Epithelial cell of esophagus (primary cell): ENCODE data around the gene TPPP3.

Experiments used
- DNase-seq: peaks from one replicate; pipeline ENCODE4 v3.0.0; 2010; ENCODE audit warnings: low read depth
- H3K4me3 ChIP-seq: 2 replicates; pipeline ENCODE4 v1.5.1; 2011; ENCODE audit warnings: mild to moderate bottlenecking, low read length, control low read depth
- CTCF ChIP-seq: IDR thresholded peaks from 2 replicates; pipeline ENCODE4 v1.5.1; 2011; ENCODE audit warnings: low read depth, mild to moderate bottlenecking, low read length, control low read depth, inconsistent platforms; ENCODE audit not compliant: insufficient read depth; ENCODE audit errors: missing control alignments

The TPPP3 gene

GRCh38 chr16:67437513-67437912, 44.2 kb upstream of the TPPP3 start:
- H3K4me3 ChIP-seq: no peak overlapping the region
- no peak for TF ChIP-seq CTCF
- DNase-seq: no peak

GRCh38 chr16:67436640-67437193, 43.4 kb upstream of the TPPP3 start:
- no peak for TF ChIP-seq CTCF
- H3K4me3 ChIP-seq: no peak overlapping the region
- no peak for DNase-seq

- no peak overlapping the region for H3K4me3 ChIP-seq
- DNase-seq: no peak
- no peak for TF ChIP-seq CTCF
Measured at GRCh38 chr16:67435758-67436164, 42.5 kb upstream of the TPPP3 start.

GRCh38 chr16:67433131-67433719, 39.9 kb upstream of the TPPP3 start:
- DNase-seq: no peak

GRCh38 chr16:67432506-67432890, 39.2 kb upstream of the TPPP3 start:
- H3K4me3 ChIP-seq: no peak overlapping the region
- TF ChIP-seq CTCF: no peak
- DNase-seq: no peak

More at GRCh38 chr16:67433131-67433719, 39.9 kb upstream of the TPPP3 start:
- no peak for TF ChIP-seq CTCF
- no peak overlapping the region for H3K4me3 ChIP-seq

- H3K4me3 ChIP-seq: peak overlapping the region; percentile 38
- DNase-seq: no peak
- no peak for TF ChIP-seq CTCF
Measured at GRCh38 chr16:67431775-67432505, 38.6 kb upstream of the TPPP3 start.
